HUES48 (cell line): ENCODE data around the gene RGS7.
"Not testable (repeated sequence)": the region's sequence is repeated elsewhere in the genome, so short reads cannot be mapped to it uniquely, and the experiment has no call there.

Source experiments
- H3K27ac ChIP-seq: one replicate; pipeline ENCODE4 v1.7.0; 2013; ENCODE audit warnings: low read depth, low read length, inconsistent platforms
- H3K27me3 ChIP-seq: 2 replicates; pipeline ENCODE4 v1.6.1; 2013; ENCODE audit warnings: mild to moderate bottlenecking, low read length; ENCODE audit not compliant: control insufficient read depth, insufficient read depth
- H3K36me3 ChIP-seq: 2 replicates; pipeline ENCODE4 v1.6.1; 2013; ENCODE audit warnings: low read length; ENCODE audit not compliant: control insufficient read depth, insufficient read depth
- H3K4me1 ChIP-seq: 2 replicates; pipeline ENCODE4 v1.6.1; 2013; ENCODE audit warnings: mild to moderate bottlenecking, low read length; ENCODE audit not compliant: control insufficient read depth, insufficient read depth
- H3K4me3 ChIP-seq: 2 replicates; pipeline ENCODE4 v1.5.1; 2013; ENCODE audit warnings: mild to moderate bottlenecking, low read depth, low read length
- H3K9ac ChIP-seq: 2 replicates; pipeline ENCODE4 v1.6.1; 2013; ENCODE audit warnings: mild to moderate bottlenecking, low read depth, low read length, moderate library complexity
- H3K9me3 ChIP-seq: 2 replicates; pipeline ENCODE4 v1.6.1; 2013; ENCODE audit warnings: low read length; ENCODE audit not compliant: control insufficient read depth, insufficient read depth

RGS7 gene

DNA sequence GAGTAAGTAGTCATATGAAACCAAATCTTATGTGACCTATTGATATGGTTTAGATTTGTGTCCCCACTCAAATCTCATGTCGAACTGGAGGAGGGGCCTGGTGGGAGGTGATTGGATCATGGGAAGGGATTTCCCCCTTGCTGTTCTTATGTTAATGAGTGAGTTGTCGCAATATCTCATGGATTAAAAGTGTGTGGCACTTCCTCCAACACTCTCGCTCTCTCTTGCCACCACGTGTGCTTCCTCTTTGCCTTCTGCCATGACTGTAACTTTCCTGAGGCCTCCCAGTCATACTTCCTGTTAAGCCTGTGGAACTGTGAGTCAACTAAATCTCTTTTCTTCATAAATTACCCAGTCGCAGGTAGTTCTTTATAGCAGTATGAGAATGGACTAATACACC is 241.2 kb downstream of the RGS7 start:
- Histone ChIP-seq H3K9me3 (no peaks in the 10 kb centered on the region), H3K27ac (peak overlapping the region; percentile 80), H3K9ac (no peak overlapping the region), H3K36me3 (no peaks in the 10 kb centered on the region), H3K4me1 (peaks cover 26% of the 10 kb centered on the region), H3K4me3 (no peak overlapping the region), H3K27me3 (no peaks in the 10 kb centered on the region)

DNA sequence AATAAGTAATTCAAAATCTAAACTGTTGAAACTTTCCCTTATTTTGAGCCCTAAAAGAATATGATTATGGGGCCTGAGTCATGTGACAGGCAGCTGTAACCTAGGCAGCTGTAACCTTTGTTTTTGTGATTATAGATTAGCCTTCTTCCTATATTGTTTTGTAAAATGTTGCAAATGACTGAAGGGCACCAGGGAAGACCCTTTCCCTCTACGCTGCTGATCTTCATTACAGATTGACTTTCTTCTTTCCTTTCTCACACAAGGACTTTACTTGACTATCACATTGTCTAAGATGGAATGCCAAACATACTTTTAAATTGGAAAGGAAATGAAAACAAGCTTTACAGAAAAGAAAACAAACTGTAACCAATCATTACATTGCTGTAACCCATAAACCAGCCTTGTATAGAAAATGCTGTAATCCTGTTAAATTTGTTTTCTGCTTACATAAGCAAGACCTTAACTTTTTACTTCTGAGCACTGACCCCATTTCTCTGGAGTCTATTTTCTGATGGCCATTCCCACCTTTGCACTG is 242.2 kb downstream of the RGS7 start:
- no peaks in the 10 kb centered on the region for H3K27me3 ChIP-seq
- H3K4me3 ChIP-seq, result peak overlapping the region; percentile 36; the same call in 1 of the 2 replicates
- peaks cover 26% of the 10 kb centered on the region for H3K4me1 ChIP-seq
- H3K9me3 ChIP-seq, result no peaks in the 10 kb centered on the region
- peak overlapping the region; percentile 80 for H3K27ac ChIP-seq
- H3K9ac ChIP-seq, result 0 out of 2 replicates have a peak overlapping the region, but pooled peaks have one; percentile 43
- H3K36me3 ChIP-seq, result no peaks in the 10 kb centered on the region

DNA sequence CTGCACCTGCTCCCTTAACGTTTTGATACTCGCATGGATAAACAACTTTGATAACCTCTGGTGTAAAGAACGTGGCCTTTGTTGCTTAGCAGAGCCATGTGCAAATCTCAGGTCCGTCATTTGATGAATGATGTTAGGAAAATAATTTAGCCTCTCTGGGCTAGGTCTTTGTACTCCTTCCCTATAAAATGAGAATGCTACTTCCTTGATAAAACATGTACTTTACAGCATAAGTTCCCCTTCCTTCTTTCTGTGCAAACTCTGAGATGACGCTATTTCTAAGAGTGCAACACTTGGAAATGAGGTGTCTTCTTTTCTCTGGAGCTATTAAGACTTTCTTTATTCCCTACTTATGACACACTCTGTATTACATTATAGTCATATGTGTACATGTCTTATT is 243.4 kb downstream of the RGS7 start:
- H3K9me3 ChIP-seq, result no peaks in the 10 kb centered on the region
- no peaks in the 10 kb centered on the region for H3K36me3 ChIP-seq
- no peak overlapping the region for H3K4me3 ChIP-seq
- H3K9ac ChIP-seq, result no peak overlapping the region
- H3K27me3 ChIP-seq, result no peaks in the 10 kb centered on the region
- peaks cover 28% of the 10 kb centered on the region for H3K4me1 ChIP-seq
- H3K27ac ChIP-seq, result no peak overlapping the region

DNA sequence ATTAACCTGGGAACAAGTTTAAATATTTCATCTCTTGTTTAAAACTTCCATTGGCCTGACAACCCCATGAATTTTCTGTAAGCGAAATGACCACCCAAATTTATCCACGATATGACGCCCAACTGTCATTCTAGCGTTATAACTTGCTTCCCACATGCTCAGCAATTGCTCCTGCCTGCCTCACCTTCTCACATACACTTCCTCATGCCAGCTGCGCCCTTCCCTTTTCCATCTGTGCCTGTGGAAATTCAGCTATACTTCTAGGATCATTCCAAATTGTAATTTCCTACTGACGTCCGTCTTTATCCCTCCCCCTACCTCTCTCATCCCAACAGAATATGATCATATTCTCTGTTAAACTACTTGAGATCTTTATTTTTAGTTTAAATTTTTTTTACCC is 248.0 kb downstream of the RGS7 start:
- Histone ChIP-seq H3K4me3 (no peak overlapping the region), H3K9me3 (no peaks in the 10 kb centered on the region), H3K36me3 (no peaks in the 10 kb centered on the region), H3K4me1 (peaks cover 23% of the 10 kb centered on the region), H3K27ac (no peak overlapping the region), H3K9ac (no peak overlapping the region), H3K27me3 (no peaks in the 10 kb centered on the region)

DNA sequence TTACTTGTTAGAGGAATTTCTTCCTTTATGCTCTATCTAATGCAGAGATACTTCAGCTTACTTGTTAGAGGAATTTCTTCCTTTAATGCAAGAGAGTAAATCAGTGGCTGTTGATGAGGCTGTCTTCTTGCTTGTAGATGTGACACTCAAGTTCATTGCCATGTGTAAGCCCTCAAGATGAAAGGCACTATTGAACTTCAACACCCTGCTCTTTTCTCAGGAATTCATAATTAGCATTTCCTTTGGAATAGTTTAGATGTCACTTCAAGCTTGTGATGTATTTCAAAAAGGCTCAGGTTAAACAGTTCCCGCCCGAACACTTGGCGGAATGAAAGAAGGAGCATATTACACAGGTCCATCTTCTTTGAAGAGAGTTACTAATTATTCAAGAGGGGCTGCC is 251.9 kb downstream of the RGS7 start:
- Histone ChIP-seq H3K27ac (no peak overlapping the region), H3K9ac (no peak overlapping the region), H3K27me3 (no peaks in the 10 kb centered on the region), H3K9me3 (no peaks in the 10 kb centered on the region), H3K4me1 (peaks cover 21% of the 10 kb centered on the region; the same call in 1 of the 2 replicates), H3K4me3 (no peak overlapping the region), H3K36me3 (no peaks in the 10 kb centered on the region)

DNA sequence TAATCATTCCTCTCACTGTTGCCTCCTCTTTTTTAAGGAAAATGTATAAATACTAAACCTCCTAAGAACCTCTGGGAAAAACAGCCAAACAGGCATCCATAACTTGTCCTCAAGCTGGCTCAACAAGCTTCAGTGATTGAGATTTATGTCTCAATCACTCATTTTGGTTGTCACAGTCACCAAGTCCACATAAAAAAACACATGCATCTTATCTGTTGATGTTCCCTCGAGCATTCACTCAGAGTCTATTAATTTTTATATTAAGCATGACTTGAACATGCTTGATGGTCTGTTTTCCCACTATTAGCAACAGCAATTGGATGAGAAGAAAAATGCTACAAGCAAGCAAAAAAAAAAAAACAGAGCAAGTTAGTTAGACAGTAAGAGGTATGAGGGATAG is 254.3 kb downstream of the RGS7 start:
- Histone ChIP-seq H3K27ac (no peak overlapping the region), H3K9ac (no peak overlapping the region), H3K27me3 (no peaks in the 10 kb centered on the region), H3K4me3 (no peak overlapping the region), H3K36me3 (no peaks in the 10 kb centered on the region), H3K9me3 (no peaks in the 10 kb centered on the region), H3K4me1 (peaks cover 18% of the 10 kb centered on the region; the same call in 1 of the 2 replicates)

DNA sequence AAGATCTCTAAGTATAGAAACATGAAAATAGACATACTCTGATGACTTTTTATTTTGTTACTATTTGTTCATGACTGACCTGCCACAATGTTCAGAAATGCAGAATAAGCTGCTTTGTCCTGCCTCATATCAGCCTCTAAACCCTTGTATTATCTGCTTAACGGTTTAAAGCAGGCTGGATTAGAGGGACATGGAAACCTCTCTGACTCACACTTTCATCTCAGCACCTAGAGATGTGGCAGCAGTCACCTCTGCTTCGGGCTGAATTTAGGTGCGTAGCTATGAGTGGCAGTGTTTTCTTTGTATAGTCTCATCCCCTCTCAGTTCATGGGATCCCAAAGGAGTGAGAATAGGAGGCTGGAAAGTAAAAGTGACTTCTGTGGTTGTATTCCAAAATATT is 255.4 kb downstream of the RGS7 start:
- Histone ChIP-seq H3K27ac (no peak overlapping the region), H3K4me1 (peaks cover 20% of the 10 kb centered on the region; the same call in 1 of the 2 replicates), H3K36me3 (no peaks in the 10 kb centered on the region), H3K27me3 (no peaks in the 10 kb centered on the region), H3K4me3 (no peak overlapping the region), H3K9ac (no peak overlapping the region), H3K9me3 (no peaks in the 10 kb centered on the region)

DNA sequence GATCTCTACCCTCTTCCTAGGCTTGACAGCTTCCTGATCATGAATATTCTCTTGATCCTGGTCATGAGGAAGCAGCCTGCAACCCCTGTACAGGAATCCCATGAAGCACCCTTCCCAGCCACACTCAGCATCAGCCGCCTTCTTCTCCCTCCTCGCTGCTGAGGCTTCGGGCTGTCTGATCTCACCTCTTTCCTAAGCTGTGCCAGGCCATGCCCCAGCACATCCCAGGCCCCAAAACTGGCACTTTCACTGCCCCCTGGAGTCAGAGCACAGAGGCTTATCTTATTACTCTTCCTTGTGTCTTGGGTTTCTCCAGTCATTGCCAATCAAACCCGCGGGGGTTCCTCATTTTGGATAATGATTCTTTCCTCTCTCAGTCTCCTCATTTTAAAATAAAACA is 259.5 kb downstream of the RGS7 start:
- Histone ChIP-seq H3K9ac (no peak overlapping the region), H3K4me3 (no peak overlapping the region), H3K9me3 (no peaks in the 10 kb centered on the region), H3K36me3 (no peaks in the 10 kb centered on the region), H3K27me3 (no peaks in the 10 kb centered on the region), H3K4me1 (peaks cover 13% of the 10 kb centered on the region), H3K27ac (no peak overlapping the region)

DNA sequence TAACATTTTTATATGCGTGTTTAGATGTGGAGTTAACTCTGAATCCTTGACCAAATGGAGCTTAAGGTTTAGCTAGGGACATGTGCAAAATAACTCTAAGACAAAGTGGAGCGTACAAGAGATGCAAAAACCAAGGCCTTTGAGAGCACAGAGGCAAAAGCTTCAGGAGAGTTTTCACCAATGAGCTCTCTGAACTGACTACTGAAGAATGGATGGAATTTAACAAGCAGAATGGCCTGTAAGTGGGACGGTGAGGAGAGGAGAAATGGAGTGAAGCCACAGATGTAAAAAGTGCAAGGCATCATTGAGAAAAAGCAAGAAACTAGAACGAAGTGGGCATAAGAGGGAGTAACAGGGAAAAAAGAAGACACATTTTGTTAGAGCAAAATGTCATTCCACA is 260.0 kb downstream of the RGS7 start:
- Histone ChIP-seq H3K27me3 (no peaks in the 10 kb centered on the region), H3K9ac (no peak overlapping the region), H3K36me3 (no peaks in the 10 kb centered on the region), H3K27ac (no peak overlapping the region), H3K4me1 (peaks cover 13% of the 10 kb centered on the region), H3K4me3 (no peak overlapping the region), H3K9me3 (no peaks in the 10 kb centered on the region)

DNA sequence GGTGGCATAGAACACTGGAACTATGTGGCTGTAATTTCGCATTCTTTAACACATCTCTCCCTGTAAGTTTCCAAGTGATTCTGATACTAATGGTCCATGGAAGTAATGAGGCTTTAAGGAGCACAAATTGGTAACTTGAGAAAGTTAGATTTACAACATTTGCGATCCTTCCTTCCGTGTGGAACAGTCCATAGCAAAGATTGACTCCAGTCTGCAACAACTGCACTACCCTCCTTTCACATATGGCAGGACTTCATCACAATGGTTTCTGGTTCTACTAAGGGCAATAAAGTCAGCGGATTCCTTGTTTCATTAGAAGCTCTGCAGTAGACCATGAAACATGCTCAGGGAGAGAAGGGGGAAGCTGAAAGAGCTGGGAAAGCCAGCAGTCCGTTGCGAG is 261.2 kb downstream of the RGS7 start:
- Histone ChIP-seq H3K36me3 (no peaks in the 10 kb centered on the region), H3K27ac (no peak overlapping the region), H3K9me3 (no peaks in the 10 kb centered on the region), H3K9ac (no peak overlapping the region), H3K27me3 (no peaks in the 10 kb centered on the region), H3K4me1 (peaks cover 13% of the 10 kb centered on the region), H3K4me3 (no peak overlapping the region)

DNA sequence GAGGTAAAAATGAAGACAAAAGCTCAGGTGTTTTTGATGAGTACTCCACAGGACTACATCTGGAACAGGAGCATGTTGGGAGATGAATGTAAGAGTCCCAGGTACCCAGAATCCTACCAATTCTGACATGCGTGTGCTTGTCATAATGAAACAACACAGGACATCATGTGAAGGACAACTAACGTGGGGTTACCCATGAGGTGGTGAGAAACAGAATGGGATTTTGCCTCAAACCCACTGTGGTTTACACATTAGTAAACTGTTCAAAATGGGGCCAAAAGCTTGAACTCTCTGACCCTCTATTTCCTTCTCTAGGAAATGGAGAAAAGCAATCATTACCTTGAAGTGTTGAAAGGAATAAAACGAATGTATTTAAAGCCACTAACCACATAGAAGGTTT is 266.2 kb downstream of the RGS7 start:
- no peak overlapping the region for H3K27ac ChIP-seq
- no peak overlapping the region for H3K9ac ChIP-seq
- H3K4me3 ChIP-seq, result no peak overlapping the region
- no peaks in the 10 kb centered on the region for H3K36me3 ChIP-seq
- H3K4me1 ChIP-seq, result peaks cover 4% of the 10 kb centered on the region; the same call in 1 of the 2 replicates
- H3K27me3 ChIP-seq, result no peaks in the 10 kb centered on the region
- no peaks in the 10 kb centered on the region for H3K9me3 ChIP-seq

DNA sequence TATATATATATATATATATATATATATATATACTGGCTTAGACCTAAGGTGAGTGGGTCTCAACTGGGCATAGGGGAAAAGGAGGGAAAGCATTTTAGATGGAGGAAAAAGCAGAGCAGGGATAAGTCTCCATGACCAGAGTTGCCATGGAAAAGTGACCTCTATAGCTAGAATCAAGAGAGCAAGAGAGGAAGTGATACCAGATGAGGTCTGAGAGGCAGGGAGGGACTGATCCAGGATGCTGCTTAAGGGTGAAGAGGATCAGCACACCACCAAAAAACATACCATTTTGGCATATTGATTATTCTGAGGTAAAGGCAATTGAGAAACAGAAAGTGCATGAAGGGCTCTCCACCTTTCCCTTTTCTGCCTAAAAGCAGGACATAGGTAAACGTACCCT is 267.9 kb downstream of the RGS7 start:
- not testable (repeated sequence) for H3K9ac ChIP-seq, H3K36me3 ChIP-seq, H3K4me3 ChIP-seq, H3K4me1 ChIP-seq, H3K27ac ChIP-seq, H3K27me3 ChIP-seq, H3K9me3 ChIP-seq
